ENCODE measurements around the gene TTN.

TTN gene

DNA sequence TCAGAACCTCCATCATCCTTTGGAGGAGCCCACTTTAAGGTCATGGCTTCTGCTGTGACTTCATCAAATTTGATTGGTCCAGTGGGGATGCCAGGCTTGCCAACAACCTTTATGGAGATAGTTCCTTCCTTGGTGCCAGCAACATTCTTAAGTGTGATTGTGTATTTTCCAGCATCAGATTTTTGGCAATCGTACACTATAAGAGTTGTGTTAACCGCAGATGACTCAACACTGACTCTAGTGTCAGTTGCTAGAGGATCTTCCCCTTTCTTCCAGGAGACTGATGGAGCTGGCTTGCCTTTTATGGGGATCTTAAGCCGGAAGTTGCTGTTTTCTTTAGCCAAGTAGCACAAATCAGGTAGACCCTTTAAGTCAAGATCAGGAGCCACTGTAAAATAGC is 228.2 kb downstream of the TTN start (continued):
- TF ChIP-seq, protein P1, sequence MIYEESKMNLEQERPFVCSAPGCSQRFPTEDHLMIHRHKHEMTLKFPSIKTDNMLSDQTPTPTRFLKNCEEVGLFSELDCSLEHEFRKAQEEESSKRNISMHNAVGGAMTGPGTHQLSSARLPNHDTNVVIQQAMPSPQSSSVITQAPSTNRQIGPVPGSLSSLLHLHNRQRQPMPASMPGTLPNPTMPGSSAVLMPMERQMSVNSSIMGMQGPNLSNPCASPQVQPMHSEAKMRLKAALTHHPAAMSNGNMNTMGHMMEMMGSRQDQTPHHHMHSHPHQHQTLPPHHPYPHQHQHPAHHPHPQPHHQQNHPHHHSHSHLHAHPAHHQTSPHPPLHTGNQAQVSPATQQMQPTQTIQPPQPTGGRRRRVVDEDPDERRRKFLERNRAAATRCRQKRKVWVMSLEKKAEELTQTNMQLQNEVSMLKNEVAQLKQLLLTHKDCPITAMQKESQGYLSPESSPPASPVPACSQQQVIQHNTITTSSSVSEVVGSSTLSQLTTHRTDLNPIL (CRISPR knock-in tag; IDR thresholded peaks at IDR 0.05; ENCODE audit: low read depth) = no peak
- TF ChIP-seq, protein P2, sequence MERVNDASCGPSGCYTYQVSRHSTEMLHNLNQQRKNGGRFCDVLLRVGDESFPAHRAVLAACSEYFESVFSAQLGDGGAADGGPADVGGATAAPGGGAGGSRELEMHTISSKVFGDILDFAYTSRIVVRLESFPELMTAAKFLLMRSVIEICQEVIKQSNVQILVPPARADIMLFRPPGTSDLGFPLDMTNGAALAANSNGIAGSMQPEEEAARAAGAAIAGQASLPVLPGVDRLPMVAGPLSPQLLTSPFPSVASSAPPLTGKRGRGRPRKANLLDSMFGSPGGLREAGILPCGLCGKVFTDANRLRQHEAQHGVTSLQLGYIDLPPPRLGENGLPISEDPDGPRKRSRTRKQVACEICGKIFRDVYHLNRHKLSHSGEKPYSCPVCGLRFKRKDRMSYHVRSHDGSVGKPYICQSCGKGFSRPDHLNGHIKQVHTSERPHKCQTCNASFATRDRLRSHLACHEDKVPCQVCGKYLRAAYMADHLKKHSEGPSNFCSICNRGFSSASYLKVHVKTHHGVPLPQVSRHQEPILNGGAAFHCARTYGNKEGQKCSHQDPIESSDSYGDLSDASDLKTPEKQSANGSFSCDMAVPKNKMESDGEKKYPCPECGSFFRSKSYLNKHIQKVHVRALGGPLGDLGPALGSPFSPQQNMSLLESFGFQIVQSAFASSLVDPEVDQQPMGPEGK (CRISPR knock-in tag; IDR thresholded peaks at IDR 0.05; ENCODE audit: borderline replicate concordance) = no peak
- TF ChIP-seq ARNTL (CRISPR knock-in tag; IDR thresholded peaks at IDR 0.05; ENCODE audit: borderline replicate concordance, low read depth) (no peak), OSR1 (CRISPR knock-in tag; IDR thresholded peaks at IDR 0.05) (no peak), ZFP3 (CRISPR knock-in tag; IDR thresholded peaks at IDR 0.05) (no peak), RARB (CRISPR knock-in tag; IDR thresholded peaks at IDR 0.05) (no peak)

DNA sequence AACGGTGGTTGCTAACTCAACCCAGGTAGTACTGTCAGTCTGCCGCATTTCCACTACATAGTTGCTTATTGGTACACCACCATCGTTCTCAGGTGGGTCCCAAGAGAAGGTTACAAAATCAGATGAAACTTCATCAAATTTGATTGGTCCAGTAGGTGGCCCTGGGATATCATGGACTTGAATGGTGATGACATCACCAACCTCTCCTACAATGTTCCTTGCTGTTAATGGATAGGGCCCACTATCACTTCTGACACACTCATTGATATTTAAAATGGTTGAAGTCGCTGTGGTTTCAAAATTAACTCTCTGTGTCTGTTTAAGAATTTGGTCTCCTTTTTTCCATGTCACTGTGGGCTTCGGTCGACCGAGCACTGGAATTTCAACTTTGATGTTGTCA is 232.4 kb downstream of the TTN start:
- no peak for ATAC-seq
- TF ChIP-seq ZC3H10 (CRISPR knock-in tag; IDR thresholded peaks at IDR 0.05) = no peak
- no peak for TF ChIP-seq TOX (CRISPR knock-in tag; IDR thresholded peaks at IDR 0.05; ENCODE audit: borderline replicate concordance)
- TF ChIP-seq, protein P2 (CRISPR knock-in tag; IDR thresholded peaks at IDR 0.05; ENCODE audit: borderline replicate concordance) = no peak
- no peak for TF ChIP-seq SNAI2 (CRISPR knock-in tag; IDR thresholded peaks at IDR 0.05)
- TF ChIP-seq, protein P3, sequence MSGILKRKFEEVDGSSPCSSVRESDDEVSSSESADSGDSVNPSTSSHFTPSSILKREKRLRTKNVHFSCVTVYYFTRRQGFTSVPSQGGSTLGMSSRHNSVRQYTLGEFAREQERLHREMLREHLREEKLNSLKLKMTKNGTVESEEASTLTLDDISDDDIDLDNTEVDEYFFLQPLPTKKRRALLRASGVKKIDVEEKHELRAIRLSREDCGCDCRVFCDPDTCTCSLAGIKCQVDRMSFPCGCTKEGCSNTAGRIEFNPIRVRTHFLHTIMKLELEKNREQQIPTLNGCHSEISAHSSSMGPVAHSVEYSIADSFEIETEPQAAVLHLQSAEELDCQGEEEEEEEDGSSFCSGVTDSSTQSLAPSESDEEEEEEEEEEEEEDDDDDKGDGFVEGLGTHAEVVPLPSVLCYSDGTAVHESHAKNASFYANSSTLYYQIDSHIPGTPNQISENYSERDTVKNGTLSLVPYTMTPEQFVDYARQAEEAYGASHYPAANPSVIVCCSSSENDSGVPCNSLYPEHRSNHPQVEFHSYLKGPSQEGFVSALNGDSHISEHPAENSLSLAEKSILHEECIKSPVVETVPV (CRISPR knock-in tag; IDR thresholded peaks at IDR 0.05) = no peak
- no peak for TF ChIP-seq ZFP30 (CRISPR knock-in tag; IDR thresholded peaks at IDR 0.05)
- TF ChIP-seq, protein P4, sequence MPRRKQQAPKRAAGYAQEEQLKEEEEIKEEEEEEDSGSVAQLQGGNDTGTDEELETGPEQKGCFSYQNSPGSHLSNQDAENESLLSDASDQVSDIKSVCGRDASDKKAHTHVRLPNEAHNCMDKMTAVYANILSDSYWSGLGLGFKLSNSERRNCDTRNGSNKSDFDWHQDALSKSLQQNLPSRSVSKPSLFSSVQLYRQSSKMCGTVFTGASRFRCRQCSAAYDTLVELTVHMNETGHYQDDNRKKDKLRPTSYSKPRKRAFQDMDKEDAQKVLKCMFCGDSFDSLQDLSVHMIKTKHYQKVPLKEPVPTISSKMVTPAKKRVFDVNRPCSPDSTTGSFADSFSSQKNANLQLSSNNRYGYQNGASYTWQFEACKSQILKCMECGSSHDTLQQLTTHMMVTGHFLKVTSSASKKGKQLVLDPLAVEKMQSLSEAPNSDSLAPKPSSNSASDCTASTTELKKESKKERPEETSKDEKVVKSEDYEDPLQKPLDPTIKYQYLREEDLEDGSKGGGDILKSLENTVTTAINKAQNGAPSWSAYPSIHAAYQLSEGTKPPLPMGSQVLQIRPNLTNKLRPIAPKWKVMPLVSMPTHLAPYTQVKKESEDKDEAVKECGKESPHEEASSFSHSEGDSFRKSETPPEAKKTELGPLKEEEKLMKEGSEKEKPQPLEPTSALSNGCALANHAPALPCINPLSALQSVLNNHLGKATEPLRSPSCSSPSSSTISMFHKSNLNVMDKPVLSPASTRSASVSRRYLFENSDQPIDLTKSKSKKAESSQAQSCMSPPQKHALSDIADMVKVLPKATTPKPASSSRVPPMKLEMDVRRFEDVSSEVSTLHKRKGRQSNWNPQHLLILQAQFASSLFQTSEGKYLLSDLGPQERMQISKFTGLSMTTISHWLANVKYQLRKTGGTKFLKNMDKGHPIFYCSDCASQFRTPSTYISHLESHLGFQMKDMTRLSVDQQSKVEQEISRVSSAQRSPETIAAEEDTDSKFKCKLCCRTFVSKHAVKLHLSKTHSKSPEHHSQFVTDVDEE (CRISPR knock-in tag; IDR thresholded peaks at IDR 0.05) = no peak
- no peak for TF ChIP-seq CSDC2 (CRISPR knock-in tag; IDR thresholded peaks at IDR 0.05)
- TF ChIP-seq ZFP3 (CRISPR knock-in tag; IDR thresholded peaks at IDR 0.05) = no peak
- no peak for TF ChIP-seq BACH2 (CRISPR knock-in tag; IDR thresholded peaks at IDR 0.05; ENCODE audit: borderline replicate concordance)
- no peak for TF ChIP-seq ARNTL (CRISPR knock-in tag; IDR thresholded peaks at IDR 0.05; ENCODE audit: borderline replicate concordance, low read depth)
- no peak for TF ChIP-seq TCF4 (CRISPR knock-in tag; IDR thresholded peaks at IDR 0.05; ENCODE audit: borderline replicate concordance)
- no peak for TF ChIP-seq ZNF70 (CRISPR knock-in tag; IDR thresholded peaks at IDR 0.05)
- TF ChIP-seq ZNF565 (CRISPR knock-in tag; conservative IDR thresholded peaks at IDR 0.05; ENCODE audit: low read depth) = no peak
- no peak for TF ChIP-seq ISL1 (CRISPR knock-in tag; IDR thresholded peaks at IDR 0.05)
- TF ChIP-seq, protein P1 (CRISPR knock-in tag; IDR thresholded peaks at IDR 0.05; ENCODE audit: low read depth) = no peak
- TF ChIP-seq PPARA (CRISPR knock-in tag; IDR thresholded peaks at IDR 0.05; ENCODE audit: borderline replicate concordance) = no peak
- TF ChIP-seq ESRRG (CRISPR knock-in tag; IDR thresholded peaks at IDR 0.05) = no peak
- TF ChIP-seq ZNF8 (CRISPR knock-in tag; IDR thresholded peaks at IDR 0.05) = no peak
- TF ChIP-seq OSR1 (CRISPR knock-in tag; IDR thresholded peaks at IDR 0.05) = no peak

Measured in SK-N-SH treated with all-trans-retinoic acid at 6 μM for 48 hours (cell line).